ENCODE results near the gene SLX9.
"Not testable (repeated sequence)": the region's sequence is repeated elsewhere in the genome, so short reads cannot be mapped to it uniquely, and the experiment has no call there.

The SLX9 gene

GRCh38 chr21:45022736-45023135, 82.9 kb downstream of the SLX9 start:
- DNase-seq, result no peak

- DNase-seq, result not testable (repeated sequence)
These were observed 84.7 kb downstream of the SLX9 start for GRCh38 chr21:45024516-45024915.

- DNase-seq, result no peak
These were observed 86.4 kb downstream of the SLX9 start for GRCh38 chr21:45026066-45026745.
